WTC11 (cell line): ENCODE measurements around the gene DYNC2LI1. TPM values are rescaled to one million over a fixed set of nuclear protein-coding genes. Genes with fewer than 3 reads are reported as not detected.

ENCODE experiments used
- ATAC-seq: fragments of 200-7000 bp; cut with Tn5 transposase; 2 replicates; pipeline ENCODE4 v1.10.0; 2021; ENCODE audit warnings: mild to moderate bottlenecking, moderate library complexity
- CTCF ChIA-PET: fragments of 300-600 bp; sonication (Branson Sonifier 250); formaldehyde crosslinking; loops from one replicate; lab custom pipeline; 2021; ENCODE audit warnings: antibody characterized with exemption; lab: Charles Lee
- POLR2A ChIA-PET: fragments of 350-600 bp; sonication (Branson Sonifier 250); formaldehyde crosslinking; loops from one replicate; lab custom pipeline; 2021; ENCODE audit warnings: antibody characterized with exemption; lab: Charles Lee
- DNase-seq: peaks from one replicate; pipeline ENCODE4 v3.0.0; 2021; ENCODE audit warnings: low spot score
- H3K27ac Mint-ChIP-seq: 2 replicates; pipeline ENCODE4 v1.8.0; 2021; ENCODE audit warnings: mixed read lengths
- H3K27me3 Mint-ChIP-seq: 2 replicates; pipeline ENCODE4 v1.8.0; 2021; ENCODE audit warnings: low read depth, mild to moderate bottlenecking, moderate library complexity, mixed read lengths
- H3K36me3 Mint-ChIP-seq: 2 replicates; pipeline ENCODE4 v1.8.0; 2021; ENCODE audit warnings: mixed read lengths
- H3K4me1 Mint-ChIP-seq: 2 replicates; pipeline ENCODE4 v1.8.0; 2022; ENCODE audit warnings: mixed read lengths
- H3K4me3 Mint-ChIP-seq: 2 replicates; pipeline ENCODE4 v1.8.0; 2021; ENCODE audit warnings: mild to moderate bottlenecking, moderate library complexity, mixed read lengths
- H3K9me3 Mint-ChIP-seq: 2 replicates; pipeline ENCODE4 v1.8.0; 2021; ENCODE audit warnings: mixed read lengths
- E2F4 ChIP-seq: sonication (generic); formaldehyde crosslinking; IDR thresholded peaks from 2 replicates; pipeline ENCODE4 v1.8.1; 2022; ENCODE audit warnings: low read depth, mild to moderate bottlenecking, moderate library complexity, missing genetic modification reagents, borderline replicate concordance
- ETV6 ChIP-seq: sonication (generic); formaldehyde crosslinking; IDR thresholded peaks from 2 replicates; pipeline ENCODE4 v1.8.1; 2022; ENCODE audit warnings: mild to moderate bottlenecking, missing genetic modification reagents
- IRF1 ChIP-seq: sonication (generic); formaldehyde crosslinking; IDR thresholded peaks from 2 replicates; pipeline ENCODE4 v1.8.0; 2023; ENCODE audit warnings: missing genetic modification reagents
- JAZF1 ChIP-seq: fragments of 250-450 bp; sonication (Bioruptor Pico); IDR thresholded peaks from 2 replicates; pipeline ENCODE4 v1.9.0; 2021; ENCODE audit warnings: moderate library complexity, mild to moderate bottlenecking, inconsistent platforms
- JUN ChIP-seq: sonication (generic); formaldehyde crosslinking; IDR thresholded peaks from 2 replicates; pipeline ENCODE4 v1.8.0; 2023; ENCODE audit warnings: mild to moderate bottlenecking, missing genetic modification reagents
- NR1H2 ChIP-seq: sonication (generic); formaldehyde crosslinking; IDR thresholded peaks from 2 replicates; pipeline ENCODE4 v1.9.0; 2021; ENCODE audit warnings: mild to moderate bottlenecking, moderate library complexity, missing genetic modification reagents
- RELA ChIP-seq: sonication (generic); formaldehyde crosslinking; IDR thresholded peaks from 2 replicates; pipeline ENCODE4 v1.8.1; 2022; ENCODE audit warnings: missing genetic modification reagents, mild to moderate bottlenecking, borderline replicate concordance
- RORB ChIP-seq: fragments of 250-450 bp; sonication (Bioruptor Pico); IDR thresholded peaks from 2 replicates; pipeline ENCODE4 v1.9.0; 2021; ENCODE audit warnings: mild to moderate bottlenecking
- TEAD4 ChIP-seq: sonication (generic); formaldehyde crosslinking; IDR thresholded peaks from 2 replicates; pipeline ENCODE4 v1.8.0; 2022; ENCODE audit warnings: mild to moderate bottlenecking, missing genetic modification reagents
- ZBTB43 ChIP-seq: sonication (generic); formaldehyde crosslinking; IDR thresholded peaks from 2 replicates; pipeline ENCODE4 v1.8.1; 2023; ENCODE audit warnings: mild to moderate bottlenecking, missing genetic modification reagents
- ZNF232 ChIP-seq: sonication (generic); formaldehyde crosslinking; IDR thresholded peaks from 2 replicates; pipeline ENCODE4 v1.8.0; 2022; ENCODE audit warnings: mild to moderate bottlenecking, missing genetic modification reagents
- ZNF532 ChIP-seq: fragments of 250-450 bp; sonication (Bioruptor Pico); IDR thresholded peaks from 2 replicates; pipeline ENCODE4 v1.9.0; 2021; ENCODE audit warnings: mild to moderate bottlenecking, borderline replicate concordance
- total RNA-seq: library from RNA; stranded (reverse); gene quantifications from 3 replicates; pipeline ENCODE4 v1.2.3, GENCODE V29; 2021

Gene DYNC2LI1
- total RNA-seq, 1 experiment from 2014 or later = 7.0 TPM

- H3K27ac Mint-ChIP-seq = no peak overlapping the region
- DNase-seq (no peak), ATAC-seq (no peak)
- H3K36me3 Mint-ChIP-seq = no peaks in the 10 kb centered on the region
- no peak overlapping the region for H3K4me3 Mint-ChIP-seq
- ChIA-PET POLR2A (no interaction called here), CTCF (no interaction called here)
- TF ChIP-seq RELA (CRISPR knock-in tag) = no peak
- TF ChIP-seq JAZF1 = no peak
- peaks cover 6% of the 10 kb centered on the region for H3K4me1 Mint-ChIP-seq
- H3K9me3 Mint-ChIP-seq = no peaks in the 10 kb centered on the region; the same call in 1 of the 2 replicates
- H3K27me3 Mint-ChIP-seq = peaks cover 2% of the 10 kb centered on the region; the same call in 1 of the 2 replicates
Observed at GRCh38 chr2:43824951-43825493, 51.2 kb downstream of the DYNC2LI1 start.

GRCh38 chr2:43825841-43826240, 52.0 kb downstream of the DYNC2LI1 start:
- no peaks in the 10 kb centered on the region for H3K36me3 Mint-ChIP-seq
- H3K4me1 Mint-ChIP-seq = peaks cover 6% of the 10 kb centered on the region
- no peak overlapping the region for H3K4me3 Mint-ChIP-seq
- POLR2A ChIA-PET = no interaction called here
- H3K27me3 Mint-ChIP-seq = peaks cover 6% of the 10 kb centered on the region
- ATAC-seq = no peak
- CTCF ChIA-PET = interaction anchor here (0.6 kb wide), 1 partner anchor 52 kb away, joined by 5 read pairs; no protein-coding TSS in a partner anchor
- no peak for TF ChIP-seq E2F4 (CRISPR knock-in tag)
- TF ChIP-seq NR1H2 = no peak
- TF ChIP-seq, all 79 proteins: peak for 0
- no peak for DNase-seq
- Mint-ChIP-seq H3K9me3 (no peaks in the 10 kb centered on the region; the same call in 1 of the 2 replicates), H3K27ac (no peak overlapping the region)

- POLR2A ChIA-PET = no interaction called here
- CTCF ChIA-PET = interaction anchor here (0.6 to 0.7 kb wide), 2 partner anchors 51 to 206 kb away, joined by 3 to 5 read pairs; no protein-coding TSS in a partner anchor
- TF ChIP-seq E2F4 (CRISPR knock-in tag) = no peak
- no peak for TF ChIP-seq ZNF232
- no peak for TF ChIP-seq ZBTB43
- no peak for TF ChIP-seq TEAD4 (CRISPR knock-in tag)
- TF ChIP-seq ZNF532 (CRISPR knock-in tag) = no peak
- no peak for TF ChIP-seq RELA (CRISPR knock-in tag)
- TF ChIP-seq ETV6 (CRISPR knock-in tag) = no peak
- no peak for TF ChIP-seq IRF1 (CRISPR knock-in tag)
- no peak for TF ChIP-seq RORB (CRISPR knock-in tag)
- TF ChIP-seq JUN (CRISPR knock-in tag) = no peak
- no peak for DNase-seq
- Mint-ChIP-seq H3K36me3 (no peaks in the 10 kb centered on the region), H3K9me3 (no peaks in the 10 kb centered on the region), H3K4me3 (no peak overlapping the region), H3K27ac (no peak overlapping the region), H3K27me3 (peaks cover 10% of the 10 kb centered on the region), H3K4me1 (peaks cover 8% of the 10 kb centered on the region)
- ATAC-seq = no peak
Observed at GRCh38 chr2:43826305-43827250, 52.7 kb downstream of the DYNC2LI1 start.
